ENCODE results near the gene CACNB1. TPM values are rescaled to one million over a fixed set of nuclear protein-coding genes. Genes with fewer than 3 reads are reported as not detected.
A peak's percentile ranks its signal among the peaks of the same experiment; 100 is the strongest.

Gene CACNB1
- total and polyA plus RNA-seq, 2 of the 4 experiments (the other 2 are of a cell fraction): 2.5 to 8.6 TPM

DNA sequence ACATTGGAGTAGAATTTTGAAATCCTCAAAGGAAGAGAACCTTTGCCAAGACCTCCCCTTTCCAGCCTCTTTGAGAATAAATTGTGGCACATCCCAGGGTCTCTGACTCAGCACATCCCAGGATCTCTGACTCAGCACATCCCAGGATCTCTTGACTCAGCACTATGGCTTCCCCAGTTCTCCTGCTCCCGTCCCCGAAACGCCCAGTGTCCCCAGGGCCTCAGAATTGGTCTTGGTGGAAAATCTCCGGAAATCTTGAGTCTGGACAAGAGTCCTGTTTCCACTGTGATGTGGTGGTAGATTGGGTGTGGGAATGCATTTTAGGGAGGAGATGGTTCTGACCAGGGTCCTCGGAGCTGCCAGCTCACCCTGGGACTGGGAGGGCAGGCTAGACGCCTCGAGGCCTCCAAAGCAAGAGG is 65.3 kb downstream of the CACNB1 start:
- peak overlapping the region; percentile 81 for H2BK120ac ChIP-seq (ENCODE audit: low read depth, low read length)
- H3K4me2 ChIP-seq (ENCODE audit: low read depth, low read length): no peak overlapping the region
- H4K20me1 ChIP-seq (ENCODE audit: insufficient read depth, low read length): no peaks in the 10 kb centered on the region
- no peak overlapping the region for H3K27ac ChIP-seq (ENCODE audit: insufficient read depth, low read length)
- intact Hi-C loops (cut with micrococcal nuclease) (no loop called here), dilution Hi-C loops (cut with HindIII; ENCODE audit: low sequenced_read_pairs, unreplicated experiment) (no loop called here), in situ Hi-C loops (cut with MboI; ENCODE audit: low sequenced_read_pairs) (no loop called here)
- TF ChIP-seq BHLHE40 (IDR thresholded peaks at IDR 0.05; ENCODE audit: low read depth, low read length) (no peak), SMC3 (IDR thresholded peaks at IDR 0.05; ENCODE audit: low read depth, low read length) (no peak), MXI1 (IDR thresholded peaks at IDR 0.05; ENCODE audit: borderline replicate concordance, low read depth, low read length) (no peak), NFE2L2 (IDR thresholded peaks at IDR 0.05; ENCODE audit: low read depth, low read length) (peak; percentile 91), RAD21 (IDR thresholded peaks at IDR 0.05; ENCODE audit: low read length) (no peak), MAFK (IDR thresholded peaks at IDR 0.05; ENCODE audit: low read depth, low read length) (peak; percentile 98), FOS (IDR thresholded peaks at IDR 0.05; ENCODE audit: low read depth, low read length) (peak; percentile 64)
- TF ChIP-seq, protein P1, sequence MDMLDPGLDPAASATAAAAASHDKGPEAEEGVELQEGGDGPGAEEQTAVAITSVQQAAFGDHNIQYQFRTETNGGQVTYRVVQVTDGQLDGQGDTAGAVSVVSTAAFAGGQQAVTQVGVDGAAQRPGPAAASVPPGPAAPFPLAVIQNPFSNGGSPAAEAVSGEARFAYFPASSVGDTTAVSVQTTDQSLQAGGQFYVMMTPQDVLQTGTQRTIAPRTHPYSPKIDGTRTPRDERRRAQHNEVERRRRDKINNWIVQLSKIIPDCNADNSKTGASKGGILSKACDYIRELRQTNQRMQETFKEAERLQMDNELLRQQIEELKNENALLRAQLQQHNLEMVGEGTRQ (IDR thresholded peaks at IDR 0.05; ENCODE audit: low read depth, low read length): no peak
- H2AK5ac ChIP-seq (ENCODE audit: low read depth, low read length): peak overlapping the region; percentile 7; the same call in 1 of the 2 replicates
- H3K79me1 ChIP-seq (ENCODE audit: low read depth in 1 of 2, low read length in 2 of 2): no peaks in the 10 kb centered on the region
- no peak overlapping the region for H3K56ac ChIP-seq (ENCODE audit: extremely low read depth, insufficient read depth, low read length)
- H2BK15ac ChIP-seq (ENCODE audit: low read depth, low read length): no peak overlapping the region; the same call in 2 of the 3 replicates
- H4K91ac ChIP-seq (ENCODE audit: insufficient read depth, low read depth, low read length): peak overlapping the region; percentile 88
- 92% methylated on average over 4 of the region's 7 CpGs; no CpG with 5 or more reads in 1 of the 2 experiments for WGBS, 2 experiments (ENCODE audit: extremely low coverage in 2 of 2, insufficient read length in 1 of 2)
- no TSS peak for BruUV-seq (replicated peaks)
- peak; percentile 86 for DNase-seq
- peak overlapping the region; percentile 55; the same call in 1 of the 2 replicates for H3K18ac ChIP-seq (ENCODE audit: low read depth, low read length)
- H2BK20ac ChIP-seq (ENCODE audit: low read depth, low read length): peak overlapping the region; percentile 79
- H3K4me3 ChIP-seq (ENCODE audit: insufficient read depth, low read depth, low read length): no peak overlapping the region
- H3K4ac ChIP-seq (ENCODE audit: low read depth, low read length): peak overlapping the region; percentile 82
- peak overlapping the region; percentile 65 for H4K5ac ChIP-seq (ENCODE audit: low read depth, low read length)
- peak overlapping the region; percentile 72 for H2AFZ ChIP-seq (replicated peaks; ENCODE audit: low read length, poor library complexity)
- H4K8ac ChIP-seq (ENCODE audit: low read depth in 2 of 2, low read length in 2 of 2): peak overlapping the region in 1 of 2 experiments; percentile 80; a peak in 1 of 4 replicates
- peak overlapping the region; percentile 75; the same call in 1 of the 2 replicates for H3K14ac ChIP-seq (replicated peaks; ENCODE audit: low read depth, low read length)
- H2AK9ac ChIP-seq (replicated peaks; ENCODE audit: low read depth, low read length, poor library complexity): peak overlapping the region; percentile 17
- H2BK5ac ChIP-seq (ENCODE audit: low read depth, low read length, poor library complexity, severe bottlenecking): peak overlapping the region; percentile 16
- H3K36me3 ChIP-seq (ENCODE audit: control insufficient read depth, insufficient read depth, low read length): no peaks in the 10 kb centered on the region
- no peak overlapping the region; the same call in 1 of the 2 replicates for H3K23ac ChIP-seq (ENCODE audit: low read depth, low read length)
- H3K4me1 ChIP-seq (ENCODE audit: control insufficient read depth, insufficient read depth, low read length): peaks cover 11% of the 10 kb centered on the region
- ChIA-PET POLR2A (ENCODE audit: unreplicated experiment) (no interaction called here), CTCF (no interaction called here)
- peaks cover 11% of the 10 kb centered on the region for H3K9me1 ChIP-seq (ENCODE audit: insufficient read depth, low read length)
- no peak overlapping the region for H3K9ac ChIP-seq (ENCODE audit: low read depth, low read length)
- no peaks in the 10 kb centered on the region for H3K27me3 ChIP-seq (ENCODE audit: control insufficient read depth, insufficient read depth, low read length)
- no peaks in the 10 kb centered on the region for H3K9me3 ChIP-seq (ENCODE audit: control insufficient read depth, insufficient read depth, low read length)
- peak; percentile 90 for ATAC-seq (ENCODE audit: low read depth)

All from IMR-90 (cell line).